SH-SY5Y (cell line): ENCODE measurements around the gene M1AP.

Experiments
- GATA2 ChIP-seq: IDR thresholded peaks from 2 replicates; pipeline ENCODE4 v1.6.1; 2011; ENCODE audit warnings: mild to moderate bottlenecking, low read depth, low read length
- GATA3 ChIP-seq: IDR thresholded peaks from 2 replicates; pipeline ENCODE4 v1.6.1; 2011; ENCODE audit warnings: low read depth, mild to moderate bottlenecking, low read length, moderate library complexity

M1AP gene

GRCh38 chr2:74620671-74621070 lies 27.5 kb downstream of the M1AP start:
- TF ChIP-seq GATA2: no peak
- TF ChIP-seq GATA3: no peak

GRCh38 chr2:74619651-74620297 lies 28.4 kb downstream of the M1AP start:
- no peak for TF ChIP-seq GATA3
- TF ChIP-seq GATA2: no peak

GRCh38 chr2:74618410-74619083 lies 29.6 kb downstream of the M1AP start:
- TF ChIP-seq GATA3: no peak
- no peak for TF ChIP-seq GATA2

GRCh38 chr2:74617122-74617521 lies 31.0 kb downstream of the M1AP start:
- TF ChIP-seq GATA3 (no peak), GATA2 (no peak)

GRCh38 chr2:74606927-74607326 lies 41.2 kb downstream of the M1AP start:
- TF ChIP-seq GATA3 (no peak), GATA2 (no peak)

GRCh38 chr2:74603282-74604000 lies 44.7 kb downstream of the M1AP start:
- TF ChIP-seq GATA3 (no peak), GATA2 (no peak)

GRCh38 chr2:74602586-74603281 lies 45.4 kb downstream of the M1AP start:
- TF ChIP-seq GATA2 (no peak), GATA3 (no peak)

GRCh38 chr2:74599676-74600075 lies 48.5 kb downstream of the M1AP start:
- TF ChIP-seq GATA3 (no peak), GATA2 (no peak)

GRCh38 chr2:74597410-74597809 lies 50.7 kb downstream of the M1AP start:
- TF ChIP-seq GATA3 (no peak), GATA2 (no peak)

- TF ChIP-seq GATA2: no peak
- no peak for TF ChIP-seq GATA3
These were observed 51.5 kb downstream of the M1AP start for GRCh38 chr2:74596584-74596983.

- TF ChIP-seq GATA3 (no peak), GATA2 (no peak)
These were observed 54.0 kb downstream of the M1AP start for GRCh38 chr2:74593826-74594772.

- TF ChIP-seq GATA3 (no peak), GATA2 (no peak)
These were observed 59.5 kb downstream of the M1AP start for GRCh38 chr2:74588664-74589063.

- no peak for TF ChIP-seq GATA2
- TF ChIP-seq GATA3: no peak
These were observed 60.4 kb downstream of the M1AP start for GRCh38 chr2:74587664-74588277.
